Embryonic facial prominence (tissue), 1 donor: Measurements from ENCODE around the gene DPP4.
"Not testable (repeated sequence)": the region's sequence is repeated elsewhere in the genome, so short reads cannot be mapped to it uniquely, and the experiment has no call there.

Experiments
- DNase-seq: peaks from one replicate; pipeline ENCODE4 v3.0.0-alpha.2; 2016; ENCODE audit errors: extremely low spot score

DPP4 gene

GRCh38 chr2:161961061-161961460 is 113.0 kb downstream of the DPP4 start:
- no peak for DNase-seq

DNA sequence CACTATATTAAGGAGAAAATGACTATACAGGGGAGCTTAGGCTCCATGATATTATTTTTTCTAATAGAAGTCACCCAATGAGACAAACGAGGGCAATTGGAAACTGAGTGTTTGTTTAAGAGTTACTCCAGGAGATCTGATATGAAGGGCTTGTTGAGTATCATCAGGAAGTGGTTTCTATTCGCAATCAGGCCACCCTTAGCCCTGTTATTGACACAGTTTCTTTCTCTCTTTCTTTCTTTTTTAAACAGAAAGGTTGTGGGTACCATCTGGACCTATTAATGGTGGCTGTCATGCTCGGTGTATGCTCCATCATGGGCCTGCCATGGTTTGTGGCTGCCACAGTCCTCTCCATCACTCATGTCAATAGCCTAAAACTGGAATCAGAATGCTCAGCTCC is 117.3 kb downstream of the DPP4 start:
- no peak for DNase-seq

- no peak for DNase-seq
These were observed 118.8 kb downstream of the DPP4 start for GRCh38 chr2:161955211-161955610.

GRCh38 chr2:161954103-161954502 is 119.9 kb downstream of the DPP4 start:
- DNase-seq, result no peak

DNA sequence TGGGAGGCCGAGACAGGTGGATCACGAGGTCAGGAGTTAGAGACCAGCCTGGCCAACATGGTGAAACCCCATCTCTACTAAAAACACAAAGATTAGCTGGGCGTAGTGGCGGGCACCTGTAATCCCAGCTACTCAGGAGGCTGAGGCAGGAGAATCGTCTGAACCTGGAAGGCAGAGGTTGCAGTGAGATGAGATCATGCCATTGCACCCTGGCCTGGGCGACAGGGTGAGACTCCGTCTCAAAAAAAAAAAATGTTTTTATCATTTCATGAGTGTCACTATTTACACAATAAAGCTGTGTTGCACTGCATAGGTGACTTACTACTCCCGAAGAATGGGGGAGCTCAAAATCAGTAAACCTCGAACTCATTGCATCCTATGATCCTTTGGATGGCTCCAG is 120.6 kb downstream of the DPP4 start:
- DNase-seq, result not testable (repeated sequence)

- DNase-seq, result no peak
These were observed 121.2 kb downstream of the DPP4 start for GRCh38 chr2:161952783-161953191.

- DNase-seq, result no peak
These were observed 126.2 kb downstream of the DPP4 start for GRCh38 chr2:161947836-161948235.

DNA sequence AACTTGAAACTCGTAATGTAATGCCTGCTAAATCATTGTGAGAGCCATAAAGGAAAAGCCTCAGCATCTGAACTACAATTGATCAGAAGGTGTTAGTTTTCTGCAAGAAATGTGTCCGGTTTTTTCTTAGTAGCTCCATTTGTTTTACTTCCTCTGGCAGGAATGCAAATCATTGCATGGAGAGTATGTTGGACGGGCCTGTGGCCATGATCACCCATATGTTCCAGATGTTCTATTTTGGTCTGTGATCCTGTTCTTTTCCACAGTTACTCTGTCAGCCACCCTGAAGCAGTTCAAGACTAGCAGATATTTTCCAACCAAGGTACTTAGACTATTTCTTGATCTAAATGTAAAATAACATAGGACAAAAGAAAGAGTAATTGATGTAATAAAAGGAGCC is 126.6 kb downstream of the DPP4 start:
- DNase-seq, result no peak

GRCh38 chr2:161946489-161947107 is 127.4 kb downstream of the DPP4 start:
- no peak for DNase-seq

DNA sequence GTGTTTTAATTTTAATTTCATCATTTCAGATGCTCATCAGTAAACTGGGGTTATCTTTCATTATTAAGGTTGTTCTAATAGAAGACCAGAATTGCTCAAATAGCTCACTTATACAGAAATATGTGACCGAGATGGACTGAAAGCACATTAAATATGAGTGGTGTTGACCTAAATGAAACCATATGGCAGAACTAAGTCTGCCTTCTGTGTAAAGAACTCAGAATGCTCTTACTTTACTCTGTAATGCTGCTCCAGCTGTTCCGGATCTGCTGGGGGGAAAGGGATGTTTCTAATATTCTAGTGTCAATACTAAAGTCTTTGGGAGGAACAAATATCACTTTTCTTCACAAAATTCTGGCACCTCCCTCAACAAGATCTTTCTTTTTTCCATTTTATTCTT is 131.0 kb downstream of the DPP4 start:
- DNase-seq, result no peak
